ENCODE measurements around the gene PPP1R36. TPM values are rescaled to one million over a fixed set of nuclear protein-coding genes. Genes with fewer than 3 reads are reported as not detected.

PPP1R36 gene
- total RNA-seq, 2 donors from 2014 or later, result 2.2 to 5.0 TPM

GRCh38 chr14:64605926-64606685 lies 56.3 kb downstream of the PPP1R36 start:
- intact Hi-C loops (cut with DNase I), result no loop called here
- no peaks in the 10 kb centered on the region for H3K9me3 ChIP-seq
- no peak overlapping the region for H3K4me3 ChIP-seq
- no peaks in the 10 kb centered on the region for H3K36me3 ChIP-seq
- no peak overlapping the region for H3K27ac ChIP-seq
- H3K4me1 ChIP-seq, result no peaks in the 10 kb centered on the region
- no peak overlapping the region for H3K9ac ChIP-seq (ENCODE audit: low read depth in 2 of 2, low read length in 2 of 2)
- no peak for DNase-seq
- no peaks in the 10 kb centered on the region for H3K27me3 ChIP-seq
- no peak for TF ChIP-seq CTCF (IDR thresholded peaks at IDR 0.05)

- H3K9ac ChIP-seq (ENCODE audit: low read depth in 2 of 2, low read length in 2 of 2), result no peak overlapping the region
- no peaks in the 10 kb centered on the region for H3K9me3 ChIP-seq
- DNase-seq, result no peak
- H3K27ac ChIP-seq, result no peak overlapping the region
- no peaks in the 10 kb centered on the region for H3K27me3 ChIP-seq
- H3K4me3 ChIP-seq, result no peak overlapping the region
- TF ChIP-seq CTCF (IDR thresholded peaks at IDR 0.05), result no peak
- intact Hi-C loops (cut with DNase I), result no loop called here
- H3K36me3 ChIP-seq, result no peaks in the 10 kb centered on the region
- H3K4me1 ChIP-seq, result no peaks in the 10 kb centered on the region
Measured at GRCh38 chr14:64610049-64610746, 60.4 kb downstream of the PPP1R36 start.

- no peaks in the 10 kb centered on the region for H3K4me1 ChIP-seq
- no peak overlapping the region for H3K4me3 ChIP-seq
- H3K9me3 ChIP-seq, result no peaks in the 10 kb centered on the region
- H3K9ac ChIP-seq (ENCODE audit: low read depth in 2 of 2, low read length in 2 of 2), result peak overlapping the region in 1 of 2 donors; percentile 57
- peak overlapping the region; percentile 58 for H3K27ac ChIP-seq
- no peaks in the 10 kb centered on the region for H3K27me3 ChIP-seq
- TF ChIP-seq CTCF (IDR thresholded peaks at IDR 0.05), result no peak
- no peak for DNase-seq
- intact Hi-C loops (cut with DNase I), result no loop called here
- no peaks in the 10 kb centered on the region for H3K36me3 ChIP-seq
Measured at GRCh38 chr14:64611358-64612020, 61.7 kb downstream of the PPP1R36 start.

GRCh38 chr14:64612021-64612380 lies 62.2 kb downstream of the PPP1R36 start:
- H3K4me1 ChIP-seq, result no peaks in the 10 kb centered on the region
- intact Hi-C loops (cut with DNase I), result no loop called here
- H3K36me3 ChIP-seq, result no peaks in the 10 kb centered on the region
- H3K27me3 ChIP-seq, result no peaks in the 10 kb centered on the region
- H3K27ac ChIP-seq, result peak overlapping the region; percentile 58
- H3K9ac ChIP-seq (ENCODE audit: low read depth in 2 of 2, low read length in 2 of 2), result peak overlapping the region in 1 of 2 donors; percentile 57
- no peaks in the 10 kb centered on the region for H3K9me3 ChIP-seq
- H3K4me3 ChIP-seq, result no peak overlapping the region
- DNase-seq, result no peak
- TF ChIP-seq CTCF (IDR thresholded peaks at IDR 0.05), result no peak

- intact Hi-C loops (cut with DNase I), result no loop called here
- Histone ChIP-seq H3K27ac (no peak overlapping the region), H3K27me3 (no peaks in the 10 kb centered on the region), H3K9ac (ENCODE audit: low read depth in 2 of 2, low read length in 2 of 2) (no peak overlapping the region), H3K9me3 (no peaks in the 10 kb centered on the region), H3K36me3 (no peaks in the 10 kb centered on the region), H3K4me3 (no peak overlapping the region), H3K4me1 (no peaks in the 10 kb centered on the region)
- no peak for TF ChIP-seq CTCF (IDR thresholded peaks at IDR 0.05)
- no peak for DNase-seq
Measured at GRCh38 chr14:64612971-64613666, 63.4 kb downstream of the PPP1R36 start.

Measured in colonic mucosa (tissue), 4 donors.